Measurements from ENCODE around the gene MINDY2.

- no peak for TF ChIP-seq EZH2 (IDR thresholded peaks at IDR 0.05; ENCODE audit: low read length)
- TF ChIP-seq, protein P1, sequence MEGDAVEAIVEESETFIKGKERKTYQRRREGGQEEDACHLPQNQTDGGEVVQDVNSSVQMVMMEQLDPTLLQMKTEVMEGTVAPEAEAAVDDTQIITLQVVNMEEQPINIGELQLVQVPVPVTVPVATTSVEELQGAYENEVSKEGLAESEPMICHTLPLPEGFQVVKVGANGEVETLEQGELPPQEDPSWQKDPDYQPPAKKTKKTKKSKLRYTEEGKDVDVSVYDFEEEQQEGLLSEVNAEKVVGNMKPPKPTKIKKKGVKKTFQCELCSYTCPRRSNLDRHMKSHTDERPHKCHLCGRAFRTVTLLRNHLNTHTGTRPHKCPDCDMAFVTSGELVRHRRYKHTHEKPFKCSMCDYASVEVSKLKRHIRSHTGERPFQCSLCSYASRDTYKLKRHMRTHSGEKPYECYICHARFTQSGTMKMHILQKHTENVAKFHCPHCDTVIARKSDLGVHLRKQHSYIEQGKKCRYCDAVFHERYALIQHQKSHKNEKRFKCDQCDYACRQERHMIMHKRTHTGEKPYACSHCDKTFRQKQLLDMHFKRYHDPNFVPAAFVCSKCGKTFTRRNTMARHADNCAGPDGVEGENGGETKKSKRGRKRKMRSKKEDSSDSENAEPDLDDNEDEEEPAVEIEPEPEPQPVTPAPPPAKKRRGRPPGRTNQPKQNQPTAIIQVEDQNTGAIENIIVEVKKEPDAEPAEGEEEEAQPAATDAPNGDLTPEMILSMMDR (optimal IDR thresholded peaks at IDR 0.05 in 1 of 3, IDR thresholded peaks at IDR 0.05 in 1 of 3, conservative IDR thresholded peaks at IDR 0.05 in 1 of 3; ENCODE audit: extremely low read depth in 1 of 3, insufficient read depth in 2 of 3, low read length in 3 of 3): no peak
Observed at GRCh38 chr15:58910456-58910855, 139.4 kb downstream of the MINDY2 start.

All from keratinocyte (primary cell).